Epidermal melanocyte (primary cell): ENCODE measurements around the gene NME3.

Source experiments
- DNase-seq: peaks from one replicate; pipeline ENCODE4 v3.0.0; 2011; ENCODE audit warnings: low spot score; ENCODE audit not compliant: insufficient read length

The NME3 gene

DNA sequence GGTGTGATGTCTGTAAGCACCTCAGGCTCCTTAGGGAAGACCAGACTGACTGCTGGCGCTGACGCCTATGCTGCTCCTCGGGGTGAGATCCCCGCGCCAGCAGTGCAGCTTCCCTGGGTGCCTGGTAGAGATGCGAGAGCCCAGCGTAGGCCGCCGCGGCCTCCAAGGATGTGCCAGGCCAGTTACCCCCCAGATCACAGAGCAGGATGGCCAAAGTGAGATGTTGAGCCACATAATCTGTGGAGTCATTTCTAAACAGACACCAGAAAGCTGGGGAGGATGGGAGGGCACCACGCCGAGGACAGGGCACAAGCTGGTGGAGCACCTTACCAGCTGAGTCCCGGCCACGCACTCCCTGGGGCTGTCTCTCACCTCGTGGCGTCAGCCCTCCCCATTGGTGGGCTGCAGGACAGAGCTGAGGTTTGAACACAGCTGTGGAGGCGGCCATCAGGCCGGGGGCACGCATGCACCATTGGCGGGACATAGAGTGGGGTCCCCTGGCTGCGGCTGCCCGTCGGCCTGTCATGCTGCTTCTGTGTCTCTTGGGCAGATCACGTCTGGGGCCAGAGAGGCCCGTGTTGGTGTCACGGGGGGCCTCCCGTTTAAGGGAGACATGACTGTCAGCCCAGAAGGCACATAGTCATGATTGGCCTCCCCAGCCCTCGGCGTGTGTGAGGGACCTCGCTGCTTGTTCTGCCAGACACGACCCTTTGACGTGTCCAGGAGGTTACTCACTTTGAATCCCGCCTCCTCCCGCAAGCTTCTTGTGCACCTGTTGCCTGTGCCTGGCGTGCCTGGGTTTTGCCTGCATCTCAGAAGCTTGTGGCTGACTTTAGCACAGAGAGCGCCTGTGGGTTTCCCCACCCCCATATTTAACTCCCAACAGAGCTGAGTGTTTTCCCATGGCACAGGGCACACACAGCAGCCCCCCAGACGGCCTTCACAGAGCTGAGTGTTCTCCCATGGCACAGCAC lies 43.4 kb downstream of the NME3 start:
- no peak for DNase-seq

DNA sequence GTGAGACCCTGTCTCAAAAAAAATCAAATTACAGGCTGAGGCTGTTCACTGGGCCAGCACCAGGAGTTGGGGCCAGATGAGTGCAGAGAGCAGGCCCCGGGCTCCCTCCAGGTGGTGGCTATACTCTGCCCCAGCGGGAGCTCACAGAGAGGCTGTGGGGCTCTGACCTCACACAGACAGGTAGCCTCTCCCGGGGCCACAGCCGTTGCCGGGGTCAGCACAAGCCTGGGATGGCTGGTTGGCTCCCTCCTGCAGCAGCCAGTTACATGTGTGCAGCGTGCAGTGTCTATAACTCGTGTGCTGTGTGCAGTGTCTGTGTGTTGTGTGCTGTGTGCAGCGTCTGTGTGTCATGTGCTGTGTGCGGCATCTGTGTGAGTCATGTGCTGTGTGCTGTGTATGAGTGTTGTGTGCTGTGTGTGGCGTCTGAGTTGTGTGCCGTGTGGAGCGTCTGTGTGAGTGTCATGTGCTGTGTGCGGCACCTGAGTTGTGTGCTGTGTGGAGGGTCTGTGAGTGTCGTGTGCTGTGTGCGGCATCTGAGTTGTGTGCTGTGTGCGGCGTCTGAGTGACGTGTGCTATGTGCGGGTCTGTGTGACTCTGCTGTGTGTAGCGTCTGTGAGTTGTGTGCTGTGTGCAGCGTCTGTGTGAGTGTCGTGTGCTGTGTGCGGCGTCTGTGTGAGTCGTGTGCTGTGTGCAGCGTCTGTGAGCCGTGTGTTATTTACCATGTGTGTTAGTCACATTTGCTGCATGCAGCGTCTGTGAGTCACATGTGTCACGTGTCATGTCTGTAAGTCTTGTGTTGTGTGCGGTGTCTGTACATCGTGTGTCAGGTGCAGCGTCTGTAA lies 44.5 kb downstream of the NME3 start:
- DNase-seq: no peak

DNA sequence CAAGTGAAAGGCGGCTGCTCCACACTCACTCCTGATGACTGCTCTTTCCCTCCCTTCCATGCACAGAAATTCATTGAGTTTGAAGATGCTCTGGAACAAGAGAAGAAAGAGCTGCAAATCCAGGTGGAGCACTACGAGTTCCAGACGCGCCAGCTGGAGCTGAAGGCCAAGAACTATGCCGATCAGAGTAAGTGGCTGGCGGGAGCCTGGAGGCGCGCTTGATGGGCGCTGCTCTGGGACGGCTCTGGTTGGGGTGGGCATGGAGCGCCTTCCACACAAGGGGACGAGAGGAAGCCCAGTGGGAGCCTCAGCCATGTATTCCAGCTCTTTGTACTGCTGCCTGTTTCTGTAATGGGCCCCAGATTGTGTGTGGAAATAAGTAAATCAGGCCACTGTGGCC lies 46.9 kb downstream of the NME3 start:
- no peak for DNase-seq

DNA sequence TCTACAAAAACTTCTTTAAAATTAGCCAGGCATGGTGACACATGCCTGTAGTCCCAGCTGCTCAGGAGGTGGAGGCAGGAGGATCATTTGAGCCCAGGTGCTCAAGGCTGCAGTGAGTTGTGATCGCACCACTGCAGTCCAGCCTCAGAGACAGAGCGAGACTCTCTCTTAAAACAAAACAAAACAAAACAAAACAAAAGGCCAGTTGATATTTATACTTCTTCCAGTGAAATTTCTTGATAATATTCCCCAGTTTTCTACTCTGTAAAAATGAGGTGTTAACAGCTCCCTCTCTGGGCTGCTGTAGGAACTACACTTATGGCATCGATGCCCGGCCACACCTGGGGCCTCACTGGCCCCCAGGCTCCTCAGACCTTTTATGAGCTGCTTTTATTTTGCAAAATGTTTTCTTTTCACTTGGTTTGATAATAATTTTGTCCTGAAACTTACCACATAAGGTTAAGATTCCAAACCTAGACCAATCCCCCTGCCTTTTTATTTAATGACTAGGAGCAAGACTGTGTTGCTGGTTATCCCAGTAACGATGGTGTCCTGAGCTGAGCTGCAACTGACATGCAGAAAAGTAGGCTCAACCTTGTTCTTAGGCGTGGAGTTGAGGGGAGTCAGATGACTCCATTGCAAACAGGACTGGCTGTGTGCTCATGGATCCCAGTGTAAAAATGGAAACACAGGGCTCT lies 47.7 kb downstream of the NME3 start:
- no peak for DNase-seq

GRCh38 chr16:1721372-1721771 lies 50.0 kb downstream of the NME3 start:
- DNase-seq: no peak
